Stimulated activated CD4-positive, alpha-beta T cell treated with anti-CD3 and anti-CD28 coated beads, Interleukin-15, amount 100 ng/mL, for 48 hours (primary cell): ENCODE data around the gene ASNSD1.
"Not testable (repeated sequence)": the region's sequence is repeated elsewhere in the genome, so short reads cannot be mapped to it uniquely, and the experiment has no call there.

Experiments used
- DNase-seq, 2 donors: peaks; one replicate each; pipeline ENCODE4 v3.0.0-alpha.2; 2020; ENCODE audit warnings: low read depth in 2 of 2

The ASNSD1 gene

DNA sequence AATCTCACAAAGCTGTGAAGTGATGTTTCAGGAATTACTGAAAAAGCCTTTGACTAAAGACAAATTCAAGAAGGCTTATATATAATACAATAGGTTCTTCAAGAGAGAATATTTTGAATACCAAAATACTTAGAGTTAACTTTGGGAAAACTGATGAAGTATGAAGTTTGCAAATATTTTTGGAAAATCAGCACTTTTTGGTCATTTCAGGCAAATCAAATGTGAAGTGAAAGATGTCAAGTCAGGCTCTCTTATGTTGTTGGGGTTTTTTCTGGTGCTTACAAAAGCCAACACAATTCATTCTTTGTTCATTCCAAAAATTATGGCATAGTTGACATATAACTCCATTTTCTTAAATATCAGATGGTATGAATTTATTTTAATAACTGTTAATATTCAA is 14.7 kb upstream of the ASNSD1 start:
- no peak for DNase-seq

GRCh38 chr2:189648846-189649509 is 12.3 kb upstream of the ASNSD1 start:
- no peak for DNase-seq

DNA sequence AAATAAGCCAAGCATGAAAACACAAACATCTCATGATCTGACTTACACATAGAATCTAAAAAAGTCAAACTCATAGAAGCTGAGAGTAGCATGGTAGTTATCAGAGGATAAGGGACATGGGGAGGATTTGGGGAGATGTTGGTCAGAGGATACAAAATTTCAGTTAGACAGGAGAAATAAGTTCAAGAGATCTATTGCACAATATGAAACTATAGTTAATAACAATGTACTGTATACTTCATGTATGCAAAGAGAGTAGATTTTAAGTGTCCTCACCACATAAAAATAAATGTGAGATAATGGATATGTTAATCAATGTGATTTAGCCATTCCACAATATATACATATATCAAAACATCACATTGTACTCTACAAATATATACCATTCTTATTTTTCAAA is 10.0 kb upstream of the ASNSD1 start:
- DNase-seq, result no peak

GRCh38 chr2:189653464-189653863 is 7.8 kb upstream of the ASNSD1 start:
- DNase-seq, result not testable (repeated sequence)

DNA sequence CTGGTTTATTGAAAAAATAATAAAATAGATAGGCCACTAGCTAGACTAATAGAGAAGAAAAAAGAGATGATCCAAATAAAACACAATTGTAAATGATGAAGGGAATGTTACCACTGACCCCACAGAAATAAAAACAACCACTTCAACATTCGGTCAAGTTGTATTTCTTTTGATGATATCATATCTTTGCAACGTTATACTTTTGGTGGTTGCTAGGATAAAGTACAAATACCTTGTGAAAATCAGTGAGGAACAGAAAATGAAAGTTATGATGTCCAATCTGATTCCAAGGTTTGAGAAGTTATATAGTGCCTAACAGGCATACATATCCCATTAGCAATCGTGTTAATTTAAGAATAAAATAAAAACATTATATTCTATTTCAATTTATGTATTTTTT is 6.6 kb upstream of the ASNSD1 start:
- no peak for DNase-seq

- DNase-seq, result peak in 1 of 2 donors; percentile 37
Measured at GRCh38 chr2:189657867-189658266, 3.4 kb upstream of the ASNSD1 start.

DNA sequence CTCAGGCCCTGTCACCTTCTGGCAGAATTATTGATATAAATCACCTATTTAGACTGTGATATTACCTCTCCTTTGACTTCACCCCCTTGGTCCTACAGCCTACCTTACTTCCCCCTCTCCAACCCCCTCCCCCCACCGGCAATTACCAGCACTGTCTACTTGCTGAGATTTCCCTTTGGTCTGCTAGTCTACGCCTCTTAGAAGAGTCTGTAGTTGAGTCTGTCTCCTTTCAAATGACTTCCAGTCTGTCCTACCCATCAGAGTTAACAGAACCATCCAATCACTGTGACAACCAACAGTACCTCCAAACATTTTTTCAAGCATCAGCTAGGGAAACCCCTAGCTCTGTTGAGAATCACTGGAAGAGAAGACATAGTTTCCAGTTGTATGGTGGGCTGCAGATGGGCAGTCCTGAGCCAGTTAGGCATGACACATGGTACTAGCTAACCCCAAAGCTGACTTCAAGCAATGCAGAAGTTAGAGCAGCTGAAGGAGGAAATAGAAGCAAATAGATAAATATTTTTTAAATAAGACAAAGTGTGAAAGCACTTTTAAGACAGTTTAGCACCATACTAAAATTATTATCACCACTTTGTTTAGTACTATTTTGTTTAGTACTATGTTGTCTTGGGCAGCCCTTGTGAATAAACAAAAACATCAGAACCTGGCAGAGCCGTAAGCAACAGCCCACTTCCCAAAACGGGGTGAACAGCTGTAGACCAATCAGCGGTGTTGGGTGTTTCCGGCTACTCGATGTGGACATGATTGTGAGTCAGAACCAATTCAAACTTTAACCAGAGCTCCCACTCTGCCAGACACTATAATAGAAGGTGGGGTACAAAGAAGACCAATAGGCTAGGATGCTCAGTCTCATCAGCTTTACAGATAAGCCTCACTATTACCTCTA is 2.7 kb upstream of the ASNSD1 start:
- DNase-seq, result no peak

- DNase-seq, result no peak
Measured at GRCh38 chr2:189659734-189660133, 1.5 kb upstream of the ASNSD1 start.

- no peak for DNase-seq
Measured at GRCh38 chr2:189660803-189661147, 484 bp upstream of the ASNSD1 start.

DNA sequence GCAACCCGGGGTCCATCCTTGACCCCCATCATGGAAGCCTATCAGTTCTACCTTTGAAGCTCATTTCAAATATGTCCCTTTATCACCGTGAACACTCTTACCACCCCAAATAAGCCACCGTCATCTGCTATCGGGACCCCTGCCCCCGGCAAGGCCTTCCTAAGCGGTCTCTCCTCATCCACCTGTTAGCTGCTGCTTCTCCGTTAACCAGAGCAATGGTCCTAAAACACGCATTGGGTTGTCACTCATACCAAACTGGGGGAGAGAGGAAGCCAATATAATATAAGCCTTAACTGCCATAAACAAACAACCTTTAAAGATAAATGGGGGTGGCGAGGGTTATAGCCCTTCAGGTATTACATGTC is 680 bp downstream of the ASNSD1 start:
- no peak for DNase-seq

DNA sequence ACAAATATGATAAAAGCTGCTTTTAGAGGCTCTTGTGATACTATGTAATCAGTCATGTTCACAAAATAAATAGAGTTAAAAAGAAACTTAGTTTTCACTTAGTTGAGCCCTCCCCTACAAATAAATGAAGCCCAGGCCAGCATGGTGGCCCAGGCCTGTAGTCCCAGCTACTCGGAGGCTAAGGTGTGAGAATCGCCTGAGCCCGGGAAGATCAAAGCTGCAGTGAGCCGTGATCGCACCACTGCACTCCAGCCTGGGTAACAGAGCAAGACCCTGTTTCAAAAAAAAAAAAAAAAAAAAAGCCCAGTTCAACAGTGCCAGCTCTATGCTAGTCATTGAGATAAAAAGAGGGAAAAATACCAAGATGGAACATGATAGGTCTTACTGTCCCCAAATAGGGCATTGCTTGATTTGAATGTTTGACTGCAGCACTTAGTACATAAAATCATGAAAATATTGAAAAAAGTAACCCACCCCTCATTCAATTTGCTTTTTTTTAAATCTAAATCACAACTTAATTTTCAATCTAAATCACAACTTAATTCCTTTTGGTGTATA is 1.5 kb downstream of the ASNSD1 start:
- no peak for DNase-seq

GRCh38 chr2:189663319-189663718 is 2.1 kb downstream of the ASNSD1 start:
- not testable (repeated sequence) for DNase-seq

GRCh38 chr2:189669913-189670312 is 8.7 kb downstream of the ASNSD1 start:
- DNase-seq, result no peak

DNA sequence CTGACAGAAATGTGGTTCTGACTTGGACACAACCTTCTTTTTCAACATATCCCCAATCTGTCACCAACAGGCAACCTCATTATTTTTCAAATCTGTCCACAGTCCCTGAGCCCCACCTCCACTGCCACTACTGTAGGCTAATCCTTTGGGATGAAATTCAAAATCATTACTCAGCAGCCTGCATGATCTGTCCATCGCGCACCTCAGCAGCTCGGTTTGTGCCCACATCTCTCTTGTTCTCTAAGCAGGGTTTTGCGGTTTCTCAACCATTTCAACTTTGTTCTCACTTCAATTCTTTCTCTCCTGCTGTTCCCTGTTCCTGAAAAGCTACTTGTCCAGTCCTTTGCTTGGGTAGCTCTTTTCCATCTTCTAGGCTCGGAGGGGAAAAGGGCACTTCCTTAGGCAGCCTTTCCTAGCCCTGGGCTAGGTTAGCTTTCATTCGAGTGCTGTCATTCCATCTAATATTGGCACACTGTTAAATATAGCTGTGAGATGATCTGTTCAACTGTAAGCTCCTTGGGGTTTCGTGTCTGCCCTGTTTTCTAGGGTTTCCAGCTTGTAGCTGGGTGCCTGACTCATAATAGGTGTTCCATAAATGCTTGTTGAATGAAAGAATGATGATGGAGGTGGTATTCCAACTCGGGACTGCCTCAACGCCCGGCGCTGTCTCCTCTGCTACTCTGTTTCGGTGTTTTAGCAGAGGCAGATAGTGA is 12.6 kb downstream of the ASNSD1 start:
- no peak for DNase-seq

DNA sequence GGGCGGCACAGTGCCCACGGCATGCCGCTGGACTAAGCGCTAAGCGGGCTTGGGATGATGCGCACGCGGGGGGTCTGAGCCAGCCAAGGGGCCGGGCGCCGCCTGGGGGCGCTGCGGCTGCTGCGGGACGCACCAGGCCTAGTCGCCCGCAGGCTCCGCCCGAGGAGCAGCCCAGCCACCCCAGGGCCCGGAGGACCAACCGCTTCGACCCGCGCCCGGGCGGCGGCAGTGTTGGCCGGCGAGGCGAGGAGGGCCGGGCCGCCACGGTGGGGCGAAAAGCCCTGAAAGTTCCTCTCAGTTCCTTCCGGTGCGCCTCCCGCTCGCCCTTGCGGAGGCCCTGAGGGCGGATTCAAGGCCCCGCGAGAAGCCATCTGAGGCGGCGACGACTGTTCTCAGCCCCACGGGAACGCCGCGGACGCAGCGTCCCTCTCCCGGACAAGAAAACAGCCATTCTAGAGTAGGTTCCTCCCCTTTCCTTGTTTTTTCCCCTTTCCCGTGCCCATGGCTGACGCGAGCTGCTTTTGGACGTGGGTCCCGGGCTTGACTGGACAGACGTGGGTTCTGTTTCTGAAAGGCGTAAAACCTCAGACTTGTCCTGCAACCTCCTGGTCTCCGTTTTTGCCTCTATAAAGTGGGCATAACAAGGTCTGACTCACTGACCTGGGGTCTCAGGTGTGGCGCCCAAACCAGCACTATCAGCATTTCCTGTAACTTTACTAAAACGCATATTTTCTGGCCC is 13.3 kb downstream of the ASNSD1 start, which contains the start of gene ANKAR:
Gene ANKAR, plus strand, starts transcription at position 297 of the 739 bp plus-strand sequence. CDS start 1,821 bp downstream, outside the sequence.
- peak; percentile 62 to 77 for DNase-seq

DNA sequence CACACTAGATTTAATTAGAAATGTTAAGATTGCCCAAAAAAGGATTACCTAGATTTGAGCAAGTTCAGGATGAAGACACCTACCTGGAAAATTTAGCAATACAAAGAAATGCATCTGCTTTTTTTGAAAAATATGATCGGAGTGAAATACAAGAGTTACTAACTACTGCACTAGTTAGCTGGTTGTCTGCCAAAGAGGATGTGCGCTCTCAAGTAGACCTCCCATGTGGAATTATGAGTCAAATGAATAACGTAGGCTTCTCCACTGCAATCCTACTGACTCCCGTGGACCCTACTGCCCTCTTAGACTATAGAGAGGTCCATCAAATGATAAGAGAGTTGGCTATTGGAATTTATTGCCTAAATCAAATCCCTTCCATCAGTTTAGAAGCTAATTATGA is 15.2 kb downstream of the ASNSD1 start:
- no peak for DNase-seq

GRCh38 chr2:189679226-189679625 is 18.0 kb downstream of the ASNSD1 start:
- no peak for DNase-seq

GRCh38 chr2:189681203-189681602 is 19.9 kb downstream of the ASNSD1 start:
- DNase-seq, result no peak

GRCh38 chr2:189681903-189682302 is 20.6 kb downstream of the ASNSD1 start:
- DNase-seq, result no peak

DNA sequence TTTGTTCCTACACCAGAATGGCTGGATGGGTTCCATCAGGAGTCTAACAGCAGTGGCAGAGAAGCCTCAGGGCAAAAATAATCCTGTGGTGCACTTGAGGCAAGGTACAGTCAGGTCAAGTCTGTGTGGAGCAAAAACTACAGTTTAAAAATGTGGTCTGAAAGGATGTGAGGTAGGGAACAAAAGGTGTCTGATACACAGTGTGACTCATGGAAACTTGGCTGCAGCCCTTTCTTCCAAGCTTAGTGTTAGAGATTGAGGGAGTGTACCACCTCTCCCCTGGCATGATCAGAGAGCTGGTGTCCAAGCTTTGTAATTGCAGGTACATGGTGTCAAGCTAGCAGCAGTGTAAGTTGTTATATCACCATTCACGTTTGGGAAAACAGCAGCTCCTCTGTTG is 22.1 kb downstream of the ASNSD1 start:
- no peak for DNase-seq

GRCh38 chr2:189684811-189685210 is 23.6 kb downstream of the ASNSD1 start:
- DNase-seq, result no peak
